Measurements from ENCODE around the gene METTL15.
"Not testable (repeated sequence)": the region's sequence is repeated elsewhere in the genome, so short reads cannot be mapped to it uniquely, and the experiment has no call there.

METTL15 gene

GRCh38 chr11:28315440-28315839, 207.3 kb downstream of the METTL15 start:
- DNase-seq: no peak

GRCh38 chr11:28318871-28319270, 210.7 kb downstream of the METTL15 start:
- DNase-seq: no peak

DNA sequence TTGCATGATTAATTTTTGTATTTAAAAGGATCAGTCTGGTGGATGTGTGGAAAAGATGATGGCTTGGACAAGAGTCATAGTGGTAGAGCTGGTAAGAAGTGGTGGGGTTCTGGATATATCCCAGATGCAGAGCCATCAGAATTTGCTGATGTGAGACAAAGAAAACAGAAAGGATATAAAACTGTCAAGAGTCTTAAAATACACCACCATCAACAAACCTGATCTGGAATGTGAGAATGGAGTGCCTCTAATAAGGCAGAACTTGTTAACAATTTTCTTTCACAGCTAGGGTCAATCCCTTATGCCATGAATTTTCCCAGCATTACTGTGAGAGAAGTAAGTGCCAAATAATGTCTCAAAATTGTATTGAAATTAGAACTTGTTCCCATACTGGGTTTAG, 215.4 kb downstream of the METTL15 start:
- DNase-seq: no peak

DNA sequence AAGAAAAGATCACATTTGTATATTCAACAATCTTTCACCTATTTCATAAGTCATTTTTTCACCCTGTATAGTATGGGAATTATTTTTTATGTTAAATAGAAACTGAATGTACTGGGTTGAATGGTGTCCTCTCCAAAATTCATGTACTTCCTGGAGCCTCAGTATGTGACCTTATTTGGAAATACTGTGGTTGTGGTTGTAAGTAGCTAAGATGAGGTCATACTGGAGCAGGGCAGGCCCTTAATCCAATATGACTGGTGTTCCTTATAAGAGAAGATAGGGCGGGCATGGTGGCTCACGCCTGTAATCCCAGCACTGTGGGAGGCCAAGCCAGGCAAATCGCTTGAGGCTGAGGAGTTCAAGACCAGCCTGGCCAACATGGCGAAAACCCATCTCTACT, 224.2 kb downstream of the METTL15 start:
- DNase-seq: not testable (repeated sequence)

DNA sequence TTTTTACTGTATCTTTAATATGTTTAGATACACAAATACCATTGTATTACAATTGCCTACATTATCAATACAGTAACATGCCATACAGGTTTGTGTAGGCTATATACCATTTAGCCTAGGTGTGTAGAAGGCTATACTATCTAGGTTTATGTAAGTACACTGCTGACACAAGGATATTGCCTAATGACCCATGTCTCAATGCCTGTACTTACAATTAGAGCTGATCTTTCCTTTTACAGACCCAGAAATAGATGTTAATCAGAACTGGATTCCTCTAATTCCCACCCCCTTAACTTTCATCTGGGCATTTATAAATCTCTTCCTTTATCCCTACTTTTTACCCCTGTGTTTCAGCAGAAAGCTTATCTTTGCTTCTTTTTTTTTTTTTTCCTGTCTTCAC, 229.5 kb downstream of the METTL15 start:
- no peak for DNase-seq

GRCh38 chr11:28338371-28338770, 230.2 kb downstream of the METTL15 start:
- no peak for DNase-seq

GRCh38 chr11:28339488-28339887, 231.3 kb downstream of the METTL15 start:
- no peak for DNase-seq

- no peak for DNase-seq
Observed at GRCh38 chr11:28342716-28343115, 234.5 kb downstream of the METTL15 start.

DNA sequence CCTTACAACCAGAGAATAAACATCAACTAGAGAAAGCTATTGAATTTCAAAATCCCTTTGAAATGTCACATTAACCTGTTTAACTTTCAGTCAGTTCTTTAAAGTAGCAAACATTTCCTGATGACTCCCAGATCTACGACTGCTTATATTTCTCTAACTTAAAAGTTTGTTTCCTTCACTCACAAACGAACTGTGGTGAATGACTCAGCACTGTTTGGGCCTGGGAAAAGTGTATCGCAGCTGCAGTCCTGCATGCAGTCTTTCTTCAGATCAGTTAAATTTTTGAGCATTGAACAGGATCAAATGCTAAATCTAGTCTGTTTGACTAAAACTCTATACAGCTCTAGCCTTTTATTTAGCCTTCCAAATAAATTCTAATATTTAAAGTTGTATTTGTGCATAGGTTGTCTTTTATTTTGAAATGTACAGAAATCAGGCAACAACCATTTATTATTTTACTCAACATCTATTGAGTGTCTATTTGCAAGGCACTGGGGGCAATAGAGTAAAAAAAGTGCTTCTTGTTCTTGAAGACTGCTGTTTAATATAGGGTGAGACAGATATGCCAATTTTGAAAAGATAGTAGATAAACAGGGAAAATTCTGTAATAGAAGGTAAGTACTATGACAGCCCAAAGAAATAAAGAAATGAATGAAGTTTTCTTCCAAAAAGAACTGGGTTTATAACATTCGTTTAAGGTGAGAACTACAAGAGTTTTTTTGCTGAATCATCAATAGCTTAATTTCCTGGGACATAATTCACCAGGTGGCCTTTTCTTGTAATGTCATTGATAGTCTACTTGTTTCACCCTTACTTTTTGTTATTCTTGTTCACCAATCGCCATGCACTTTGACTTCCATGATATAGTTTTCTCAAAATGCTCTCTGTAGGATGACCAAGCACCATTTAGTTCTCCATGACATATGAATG, 235.4 kb downstream of the METTL15 start:
- DNase-seq: no peak

DNA sequence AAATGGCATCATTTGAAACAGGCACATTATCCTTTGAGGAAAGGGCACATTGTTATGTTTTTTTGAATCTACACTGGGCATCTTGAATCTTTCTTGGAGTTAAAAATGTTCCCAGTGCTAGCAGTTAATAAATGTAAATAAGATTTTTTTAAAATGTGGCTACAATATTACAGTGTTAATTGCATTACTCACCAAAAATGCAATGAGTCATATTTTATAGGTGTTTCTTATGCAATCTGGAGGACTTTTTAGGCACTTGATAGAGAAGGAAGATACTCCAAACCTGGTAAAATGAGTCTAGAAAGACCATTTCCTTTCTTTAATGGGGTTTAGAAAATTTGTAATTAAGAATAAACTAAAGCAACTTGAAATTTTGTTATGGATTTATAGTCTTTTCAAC, 238.0 kb downstream of the METTL15 start:
- DNase-seq: no peak

- no peak for DNase-seq
Observed at GRCh38 chr11:28346721-28347120, 238.5 kb downstream of the METTL15 start.

DNA sequence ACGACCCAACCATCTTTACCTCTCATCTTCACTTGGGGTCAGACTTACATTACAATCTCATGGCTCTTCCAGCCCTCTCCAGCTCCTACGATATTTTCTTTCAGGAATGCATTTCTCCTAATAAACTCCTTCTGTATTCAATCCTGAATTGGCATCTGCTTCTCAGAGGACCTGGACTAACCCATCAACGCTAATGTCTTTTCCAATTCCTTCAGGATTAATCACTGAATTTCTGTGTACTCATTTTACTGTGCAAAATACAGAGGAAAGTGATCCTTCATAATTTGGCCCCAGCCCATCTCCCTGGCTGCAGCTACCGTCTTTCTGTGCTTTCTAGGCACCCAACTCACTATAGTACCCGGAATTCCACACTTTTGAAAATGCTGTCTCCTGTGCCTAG, 239.2 kb downstream of the METTL15 start:
- DNase-seq: no peak

GRCh38 chr11:28350216-28350615, 242.0 kb downstream of the METTL15 start:
- no peak for DNase-seq

DNA sequence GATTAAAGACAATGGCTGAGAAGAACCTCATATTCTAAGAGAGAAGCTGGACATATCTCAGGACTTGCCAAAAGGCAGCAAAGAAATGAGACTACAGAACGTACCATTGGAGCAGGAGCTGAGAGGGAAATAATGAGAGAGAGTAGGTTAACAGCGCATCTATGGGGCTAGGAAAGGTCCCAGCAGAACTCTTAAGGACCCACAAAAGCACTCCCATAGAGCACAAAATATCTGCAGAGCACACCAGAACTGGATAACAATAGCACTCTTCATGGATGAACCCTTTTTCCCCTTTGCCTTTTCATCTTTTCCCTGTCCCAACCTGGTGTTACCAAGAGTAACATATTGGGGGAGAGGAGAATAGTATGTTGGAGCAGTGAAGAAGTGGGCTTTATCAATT, 245.8 kb downstream of the METTL15 start:
- DNase-seq: no peak

GRCh38 chr11:28366549-28367346, 258.6 kb downstream of the METTL15 start:
- no peak for DNase-seq

DNA sequence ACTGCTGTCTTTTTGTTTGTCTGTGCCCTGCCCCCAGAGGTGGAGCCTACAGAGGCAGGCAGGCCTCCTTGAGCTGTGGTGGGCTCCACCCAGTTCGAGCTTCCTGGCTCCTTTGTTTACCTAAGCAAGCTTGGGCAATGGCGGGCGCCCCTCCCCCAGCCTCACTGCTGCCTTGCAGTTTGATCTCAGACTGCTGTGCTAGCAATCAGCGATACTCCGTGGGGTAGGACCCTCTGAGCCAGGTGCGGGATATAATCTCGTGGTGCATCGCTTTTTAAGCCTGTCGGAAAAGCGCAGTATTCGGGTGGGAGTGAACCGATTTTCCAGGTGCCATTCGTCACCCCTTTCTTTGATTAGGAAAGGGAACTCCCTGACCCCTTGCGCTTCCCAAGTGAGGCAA, 269.9 kb downstream of the METTL15 start:
- DNase-seq: not testable (repeated sequence)
